SK-N-SH (cell line): ENCODE measurements around the gene NSD1. TPM values are rescaled to one million over a fixed set of nuclear protein-coding genes. Genes with fewer than 3 reads are reported as not detected.

Experiments used
- CTCF ChIA-PET: fragments of 300-600, 350-600 bp; formaldehyde crosslinking; extraction: SDS; loops from one replicate; lab custom pipeline; 2021; lab: Yijun Ruan, JAX
- POLR2A ChIA-PET: fragments of 350-600 bp; sonication (Branson Sonifier 250); formaldehyde crosslinking; extraction: SDS; loops from one replicate; lab custom pipeline; 2020; ENCODE audit warnings: antibody characterized with exemption, inconsistent platforms; lab: Yijun Ruan, JAX
- DNase-seq: peaks from one replicate; pipeline ENCODE4 v3.0.0; 2012
- H2AFZ ChIP-seq: fragments of 200-600 bp; sonication (generic); 2 replicates; pipeline ENCODE4 v1.8.1; 2016; ENCODE audit warnings: antibody characterized with exemption, mild to moderate bottlenecking, low read depth
- H3F3A ChIP-seq: fragments of 200-600 bp; sonication (generic); replicated peaks from 2 replicates; pipeline ENCODE3; 2016; ENCODE audit warnings: antibody characterized with exemption, mild to moderate bottlenecking; ENCODE audit not compliant: insufficient read depth
- H3K27ac ChIP-seq, 2 experiments: fragments of 200-500 bp in 1 of 2; fragments of 200-600 bp in 1 of 2; sonication (Bioruptor generic) in 1 of 2; sonication (generic), shearing (Covaris generic) in 1 of 2; 2 replicates each; pipeline versions ENCODE4 v1.5.1 to v1.6.1; 2014 to 2016; ENCODE audit warnings: low read depth in 2 of 2, inconsistent platforms in 1 of 2, low read length in 1 of 2, mild to moderate bottlenecking in 1 of 2, mixed read lengths in 1 of 2
- H3K27me3 ChIP-seq: fragments of 200-600 bp; sonication (generic), shearing (Covaris generic); 2 replicates; pipeline ENCODE4 v1.6.1; 2016; ENCODE audit warnings: mixed run types; ENCODE audit not compliant: insufficient read depth
- H3K36me3 ChIP-seq, 2 experiments: fragments of 200-500 bp in 1 of 2; fragments of 200-600 bp in 1 of 2; sonication (Bioruptor generic) in 1 of 2; sonication (generic) in 1 of 2; replicated peaks in 1 of 2; 2 replicates each; pipeline versions ENCODE3 to v1.5.1; 2014 to 2016; ENCODE audit warnings: low read length in 1 of 2, mild to moderate bottlenecking in 1 of 2; ENCODE audit not compliant: insufficient read depth in 2 of 2, control insufficient read depth in 1 of 2
- H3K4me1 ChIP-seq, 2 experiments: fragments of 200-500 bp in 1 of 2; fragments of 200-600 bp in 1 of 2; sonication (Bioruptor generic) in 1 of 2; sonication (generic), shearing (Covaris generic) in 1 of 2; 2 replicates each; pipeline versions ENCODE4 v1.5.1 to v1.6.1; 2014 to 2016; ENCODE audit warnings: low read depth in 1 of 2, low read length in 1 of 2, mixed run types in 1 of 2; ENCODE audit not compliant: insufficient read depth in 2 of 2, control insufficient read depth in 1 of 2
- H3K4me2 ChIP-seq: fragments of 200-600 bp; sonication (generic), shearing (Covaris generic); 2 replicates; pipeline ENCODE4 v1.6.1; 2017; ENCODE audit warnings: mixed run types
- H3K4me3 ChIP-seq, 2 experiments: fragments of 200-500 bp in 1 of 2; fragments of 200-600 bp in 1 of 2; sonication (Bioruptor generic) in 1 of 2; sonication (generic), shearing (Covaris generic) in 1 of 2; 2 replicates each; pipeline versions ENCODE4 v1.5.1 to v1.8.1; 2014 to 2016; ENCODE audit warnings: low read depth in 2 of 2, inconsistent platforms in 1 of 2, low read length in 1 of 2, mild to moderate bottlenecking in 1 of 2, mixed read lengths in 1 of 2, moderate library complexity in 1 of 2
- H3K79me2 ChIP-seq: fragments of 200-600 bp; sonication (generic); 2 replicates; pipeline ENCODE4 v1.8.1; 2017; ENCODE audit warnings: mild to moderate bottlenecking; ENCODE audit not compliant: insufficient read depth
- H3K9ac ChIP-seq: fragments of 200-600 bp; sonication (generic); 2 replicates; pipeline ENCODE4 v1.6.1; 2017; ENCODE audit warnings: mixed run types
- H3K9me2 ChIP-seq: fragments of 200-600 bp; sonication (generic); 2 replicates; pipeline ENCODE4 v1.6.1; 2017; ENCODE audit warnings: mixed run types
- H3K9me3 ChIP-seq: fragments of 200-600 bp; sonication (generic); 2 replicates; pipeline ENCODE4 v1.6.1; 2017; ENCODE audit warnings: mixed run types, mild to moderate bottlenecking, moderate library complexity
- H4K20me1 ChIP-seq: fragments of 200-600 bp; sonication (generic); 2 replicates; pipeline ENCODE4 v1.6.1; 2017; ENCODE audit warnings: mild to moderate bottlenecking, mixed run types; ENCODE audit not compliant: insufficient read depth
- ELF1 ChIP-seq: IDR thresholded peaks from 2 replicates; pipeline ENCODE4 v1.4.0; 2012
- EP300 ChIP-seq, 2 experiments: IDR thresholded peaks; 2 replicates each; pipeline versions ENCODE4 v1.4.0 to v1.6.1; 2012; ENCODE audit warnings: borderline replicate concordance in 1 of 2, low read depth in 1 of 2, low read length in 1 of 2
- FOSL2 ChIP-seq: IDR thresholded peaks from 2 replicates; pipeline ENCODE4 v1.4.0; 2012; ENCODE audit warnings: low read depth, mild to moderate bottlenecking, moderate library complexity, borderline replicate concordance
- GABPA ChIP-seq: IDR thresholded peaks from 2 replicates; pipeline ENCODE4 v1.4.0; 2012; ENCODE audit warnings: low read depth, mild to moderate bottlenecking
- GATA2 ChIP-seq: sonication (generic); formaldehyde crosslinking; IDR thresholded peaks from 2 replicates; pipeline ENCODE4 v1.5.0; 2020; ENCODE audit warnings: mild to moderate bottlenecking, missing genetic modification reagents
- MXI1 ChIP-seq: IDR thresholded peaks from 2 replicates; pipeline ENCODE4 v1.6.1; 2012; ENCODE audit warnings: mild to moderate bottlenecking, low read depth, low read length, improper control_type of control experiment
- NRF1 ChIP-seq: IDR thresholded peaks from 2 replicates; pipeline ENCODE4 v1.6.1; 2012; ENCODE audit warnings: low read depth, mild to moderate bottlenecking, low read length
- RCOR1 ChIP-seq: fragments of 150-350 bp; IDR thresholded peaks from 2 replicates; pipeline ENCODE4 v1.6.1; 2017; ENCODE audit warnings: antibody characterized with exemption, low read length
- SIN3A ChIP-seq: IDR thresholded peaks from 2 replicates; pipeline ENCODE4 v1.6.1; 2012; ENCODE audit warnings: low read depth, mild to moderate bottlenecking, low read length, moderate library complexity, borderline replicate concordance
- SMC3 ChIP-seq: IDR thresholded peaks from 2 replicates; pipeline ENCODE4 v1.6.1; 2012; ENCODE audit warnings: low read depth, low read length, improper control_type of control experiment
- TCF12 ChIP-seq: IDR thresholded peaks from 2 replicates; pipeline ENCODE4 v1.4.0; 2012
- TEAD4 ChIP-seq: IDR thresholded peaks from 2 replicates; pipeline ENCODE4 v1.4.0; 2012; ENCODE audit warnings: mild to moderate bottlenecking, borderline replicate concordance; ENCODE audit not compliant: insufficient read depth
- WGBS: methylation state at CpG from one replicate; pipeline ENCODE4 v1.1.6; 2017; ENCODE audit warnings: low lambda C conversion rate; 5-methylcytosine and 5-hydroxymethylcytosine counted together
- polyA plus RNA-seq, 3 experiments: library from polyadenylated mRNA; depleted of rRNA; stranded (reverse); fragments of >200 nt; gene quantifications; 2 replicates each; pipeline ENCODE4 v1.2.3, GENCODE V29; 2012
- TF ChIP-seq, protein P1 (sequence below): fragments of 150-350 bp; IDR thresholded peaks from 2 replicates; pipeline ENCODE4 v1.6.1; 2017; ENCODE audit warnings: antibody characterized with exemption, low read length, low read depth, borderline replicate concordance
- TF ChIP-seq, protein P2 (sequence below): IDR thresholded peaks from 2 replicates; pipeline ENCODE4 v1.4.0; 2012; ENCODE audit warnings: low read depth, borderline replicate concordance
- TF ChIP-seq, protein P3 (sequence below): IDR thresholded peaks from 2 replicates; pipeline ENCODE4 v1.6.1; 2012; ENCODE audit warnings: mild to moderate bottlenecking, low read depth, low read length, moderate library complexity
- TF ChIP-seq, protein P4 (sequence below): fragments of 200-600 bp; sonication (generic); IDR thresholded peaks from 2 replicates; pipeline ENCODE4 v1.6.1; 2017; ENCODE audit warnings: antibody characterized with exemption, mild to moderate bottlenecking, moderate library complexity

NSD1 gene
- polyA plus RNA-seq, 1 of the 3 experiments (the other 2 are of a cell fraction), result 6.7 TPM

DNA sequence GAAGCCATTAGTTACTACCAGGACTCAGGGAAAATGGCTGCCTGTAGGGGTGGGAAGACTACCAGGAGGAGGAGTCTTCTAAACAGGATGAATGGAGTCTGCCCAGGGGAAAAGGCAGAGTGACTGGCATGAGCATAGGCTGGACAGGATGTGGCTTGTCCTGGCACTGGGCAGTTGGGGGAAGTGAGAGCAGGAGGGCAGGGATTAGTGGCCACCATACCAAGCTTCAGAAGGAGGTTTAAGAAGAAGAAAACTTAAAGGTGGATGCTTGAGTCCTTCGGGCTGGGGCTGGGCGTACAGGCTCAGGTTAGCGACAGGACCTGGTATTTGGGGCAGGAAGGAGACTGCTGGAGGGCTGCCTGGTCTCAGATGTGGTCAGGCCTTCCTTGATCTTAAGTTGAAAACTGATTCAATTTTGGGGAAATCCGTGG lies 5.0 kb upstream of the NSD1 start:
- H3K4me1 ChIP-seq, result peaks cover 0 to 9% of the 10 kb centered on the region in 2 experiments; a peak in 1 of 4 replicates
- POLR2A ChIA-PET, result no interaction called here
- H3K27me3 ChIP-seq, result no peaks in the 10 kb centered on the region
- TF ChIP-seq FOSL2 (no peak), EP300 (IDR thresholded peaks at IDR 0.05; ENCODE audit: borderline replicate concordance in 1 of 2, low read depth in 1 of 2, low read length in 1 of 2) (no peak), ELF1 (no peak), NRF1 (no peak), SMC3 (no peak), SIN3A (no peak), TCF12 (no peak), MXI1 (no peak), TEAD4 (no peak), GABPA (no peak), RCOR1 (no peak), GATA2 (CRISPR knock-in tag) (no peak)
- TF ChIP-seq, protein P1, sequence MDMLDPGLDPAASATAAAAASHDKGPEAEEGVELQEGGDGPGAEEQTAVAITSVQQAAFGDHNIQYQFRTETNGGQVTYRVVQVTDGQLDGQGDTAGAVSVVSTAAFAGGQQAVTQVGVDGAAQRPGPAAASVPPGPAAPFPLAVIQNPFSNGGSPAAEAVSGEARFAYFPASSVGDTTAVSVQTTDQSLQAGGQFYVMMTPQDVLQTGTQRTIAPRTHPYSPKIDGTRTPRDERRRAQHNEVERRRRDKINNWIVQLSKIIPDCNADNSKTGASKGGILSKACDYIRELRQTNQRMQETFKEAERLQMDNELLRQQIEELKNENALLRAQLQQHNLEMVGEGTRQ, result no peak
- TF ChIP-seq, protein P2, sequence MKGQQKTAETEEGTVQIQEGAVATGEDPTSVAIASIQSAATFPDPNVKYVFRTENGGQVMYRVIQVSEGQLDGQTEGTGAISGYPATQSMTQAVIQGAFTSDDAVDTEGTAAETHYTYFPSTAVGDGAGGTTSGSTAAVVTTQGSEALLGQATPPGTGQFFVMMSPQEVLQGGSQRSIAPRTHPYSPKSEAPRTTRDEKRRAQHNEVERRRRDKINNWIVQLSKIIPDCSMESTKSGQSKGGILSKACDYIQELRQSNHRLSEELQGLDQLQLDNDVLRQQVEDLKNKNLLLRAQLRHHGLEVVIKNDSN, result no peak
- TF ChIP-seq, protein P3, sequence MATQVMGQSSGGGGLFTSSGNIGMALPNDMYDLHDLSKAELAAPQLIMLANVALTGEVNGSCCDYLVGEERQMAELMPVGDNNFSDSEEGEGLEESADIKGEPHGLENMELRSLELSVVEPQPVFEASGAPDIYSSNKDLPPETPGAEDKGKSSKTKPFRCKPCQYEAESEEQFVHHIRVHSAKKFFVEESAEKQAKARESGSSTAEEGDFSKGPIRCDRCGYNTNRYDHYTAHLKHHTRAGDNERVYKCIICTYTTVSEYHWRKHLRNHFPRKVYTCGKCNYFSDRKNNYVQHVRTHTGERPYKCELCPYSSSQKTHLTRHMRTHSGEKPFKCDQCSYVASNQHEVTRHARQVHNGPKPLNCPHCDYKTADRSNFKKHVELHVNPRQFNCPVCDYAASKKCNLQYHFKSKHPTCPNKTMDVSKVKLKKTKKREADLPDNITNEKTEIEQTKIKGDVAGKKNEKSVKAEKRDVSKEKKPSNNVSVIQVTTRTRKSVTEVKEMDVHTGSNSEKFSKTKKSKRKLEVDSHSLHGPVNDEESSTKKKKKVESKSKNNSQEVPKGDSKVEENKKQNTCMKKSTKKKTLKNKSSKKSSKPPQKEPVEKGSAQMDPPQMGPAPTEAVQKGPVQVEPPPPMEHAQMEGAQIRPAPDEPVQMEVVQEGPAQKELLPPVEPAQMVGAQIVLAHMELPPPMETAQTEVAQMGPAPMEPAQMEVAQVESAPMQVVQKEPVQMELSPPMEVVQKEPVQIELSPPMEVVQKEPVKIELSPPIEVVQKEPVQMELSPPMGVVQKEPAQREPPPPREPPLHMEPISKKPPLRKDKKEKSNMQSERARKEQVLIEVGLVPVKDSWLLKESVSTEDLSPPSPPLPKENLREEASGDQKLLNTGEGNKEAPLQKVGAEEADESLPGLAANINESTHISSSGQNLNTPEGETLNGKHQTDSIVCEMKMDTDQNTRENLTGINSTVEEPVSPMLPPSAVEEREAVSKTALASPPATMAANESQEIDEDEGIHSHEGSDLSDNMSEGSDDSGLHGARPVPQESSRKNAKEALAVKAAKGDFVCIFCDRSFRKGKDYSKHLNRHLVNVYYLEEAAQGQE, result no peak
- TF ChIP-seq, protein P4, sequence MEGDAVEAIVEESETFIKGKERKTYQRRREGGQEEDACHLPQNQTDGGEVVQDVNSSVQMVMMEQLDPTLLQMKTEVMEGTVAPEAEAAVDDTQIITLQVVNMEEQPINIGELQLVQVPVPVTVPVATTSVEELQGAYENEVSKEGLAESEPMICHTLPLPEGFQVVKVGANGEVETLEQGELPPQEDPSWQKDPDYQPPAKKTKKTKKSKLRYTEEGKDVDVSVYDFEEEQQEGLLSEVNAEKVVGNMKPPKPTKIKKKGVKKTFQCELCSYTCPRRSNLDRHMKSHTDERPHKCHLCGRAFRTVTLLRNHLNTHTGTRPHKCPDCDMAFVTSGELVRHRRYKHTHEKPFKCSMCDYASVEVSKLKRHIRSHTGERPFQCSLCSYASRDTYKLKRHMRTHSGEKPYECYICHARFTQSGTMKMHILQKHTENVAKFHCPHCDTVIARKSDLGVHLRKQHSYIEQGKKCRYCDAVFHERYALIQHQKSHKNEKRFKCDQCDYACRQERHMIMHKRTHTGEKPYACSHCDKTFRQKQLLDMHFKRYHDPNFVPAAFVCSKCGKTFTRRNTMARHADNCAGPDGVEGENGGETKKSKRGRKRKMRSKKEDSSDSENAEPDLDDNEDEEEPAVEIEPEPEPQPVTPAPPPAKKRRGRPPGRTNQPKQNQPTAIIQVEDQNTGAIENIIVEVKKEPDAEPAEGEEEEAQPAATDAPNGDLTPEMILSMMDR, result no peak
- DNase-seq, result no peak
- no peaks in the 10 kb centered on the region for H3K79me2 ChIP-seq
- CTCF ChIA-PET, result interaction anchor here (1.2 to 3.3 kb wide), 3 partner anchors 14 to 276 kb away, joined by 3 to 20 read pairs (median 4); no protein-coding TSS in a partner anchor
- H3K27ac ChIP-seq, result no peak overlapping the region
- no peak overlapping the region for H3K9ac ChIP-seq
- no peaks in the 10 kb centered on the region for H4K20me1 ChIP-seq
- no peak overlapping the region for H3K4me3 ChIP-seq
- 78% methylated on average over 4 of the region's 4 CpGs for WGBS
- H2AFZ ChIP-seq, result peak overlapping the region; percentile 39
- no peak overlapping the region for H3K4me2 ChIP-seq
- peaks cover 4% of the 10 kb centered on the region for H3F3A ChIP-seq
- no peaks in the 10 kb centered on the region for H3K9me3 ChIP-seq
- H3K36me3 ChIP-seq, result no peaks in the 10 kb centered on the region
- H3K9me2 ChIP-seq, result no peaks in the 10 kb centered on the region
